HTR-8/SVneo (cell line): ENCODE measurements around the gene OTUD5.

ENCODE experiments used
- DNase-seq: peaks from one replicate; pipeline ENCODE4 v3.0.0; 2011; ENCODE audit warnings: low spot score, mixed read lengths; ENCODE audit not compliant: insufficient read length
- FAIRE-seq: peaks from 2 replicates; lab custom pipeline; 2011; peaks lifted over from hg19 to GRCh38; lab: Jason Lieb, UNC

The OTUD5 gene

GRCh38 chrX:48913605-48914366, 43.6 kb downstream of the OTUD5 start:
- DNase-seq (no peak), FAIRE-seq (no peak)

DNA sequence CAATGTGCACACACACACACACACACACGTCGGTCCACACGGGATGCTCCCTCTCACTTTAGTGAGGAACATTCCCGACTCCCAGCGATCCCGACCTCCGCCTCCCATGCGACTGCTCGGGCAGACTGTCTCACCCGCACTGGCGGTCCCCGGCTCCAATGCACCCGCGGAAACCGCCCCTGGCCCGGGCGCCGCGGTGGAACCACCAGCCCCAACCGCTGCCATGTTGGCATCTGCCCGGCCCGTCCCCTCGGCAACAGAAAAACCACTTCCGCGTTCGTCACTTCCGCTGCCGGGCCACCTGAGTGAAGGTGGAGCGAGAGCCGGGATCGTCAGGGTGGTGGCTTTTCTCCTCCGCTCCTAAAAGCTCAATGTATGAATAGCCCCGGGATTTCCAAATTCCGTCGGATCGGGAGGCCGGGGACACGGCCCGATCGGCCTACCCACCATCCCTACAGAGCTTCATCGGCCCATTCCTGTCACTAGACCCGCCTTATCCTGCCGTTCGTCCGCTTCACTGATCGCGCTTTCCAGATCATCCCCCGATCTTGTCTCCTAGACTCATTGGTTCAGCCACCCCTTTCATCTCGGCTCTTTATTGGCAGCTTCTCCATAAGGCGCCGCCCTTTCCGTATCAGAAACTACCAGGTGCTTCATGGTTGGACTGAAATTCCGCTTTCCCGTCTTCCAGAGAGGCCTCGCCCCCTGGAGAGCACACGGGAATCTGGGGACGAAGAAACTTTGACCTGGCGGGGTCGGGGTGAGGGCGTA, 45.8 kb downstream of the OTUD5 start, which contains the start of gene SLC35A2:
SLC35A2 (minus strand) TSS at position 235 of the 771 bp plus-strand sequence; CDS start at position 225, 10 bp downstream.
- FAIRE-seq (no peak), DNase-seq (peak; percentile 55)

GRCh38 chrX:48910926-48911411, 46.4 kb downstream of the OTUD5 start:
- no peak for FAIRE-seq

DNA sequence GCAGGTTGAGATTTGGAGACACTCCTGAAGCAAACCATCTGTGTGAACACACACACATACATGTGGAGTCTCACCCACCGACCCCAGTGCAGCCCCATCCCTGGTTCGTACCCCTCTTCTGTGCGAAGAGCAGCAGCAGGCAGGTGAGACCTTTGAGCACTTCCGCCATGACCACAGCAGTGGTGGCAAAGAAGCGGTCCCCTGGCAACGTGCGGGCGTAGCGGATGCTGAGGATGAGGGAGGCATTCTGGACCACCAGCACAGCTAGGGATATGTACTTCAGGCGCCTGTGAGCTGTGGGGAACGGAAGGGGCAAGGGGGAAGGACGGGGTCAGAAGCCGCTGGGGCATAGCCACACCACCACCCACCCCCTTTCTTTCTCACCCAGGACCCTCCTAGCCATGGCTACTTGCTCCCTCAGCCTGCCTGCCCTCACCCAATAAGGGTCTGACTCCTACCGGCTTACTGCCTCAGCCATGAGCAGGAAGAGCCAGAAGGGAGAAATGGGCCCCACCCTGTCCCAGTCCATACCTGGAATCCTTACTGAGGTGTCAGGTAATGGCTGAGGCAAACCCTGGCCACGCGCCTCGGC, 47.6 kb downstream of the OTUD5 start:
- no peak for FAIRE-seq
- no peak for DNase-seq

More at GRCh38 chrX:48910926-48911411, 46.4 kb downstream of the OTUD5 start:
- no peak for DNase-seq

- FAIRE-seq (no peak), DNase-seq (no peak)
Measured at GRCh38 chrX:48908600-48908999, 48.8 kb downstream of the OTUD5 start.

GRCh38 chrX:48905090-48905790, 52.2 kb downstream of the OTUD5 start:
- FAIRE-seq (no peak), DNase-seq (no peak)

GRCh38 chrX:48904626-48905025, 52.8 kb downstream of the OTUD5 start:
- DNase-seq (no peak), FAIRE-seq (no peak)

- DNase-seq: no peak
- no peak for FAIRE-seq
Measured at GRCh38 chrX:48904180-48904579, 53.2 kb downstream of the OTUD5 start.

DNA sequence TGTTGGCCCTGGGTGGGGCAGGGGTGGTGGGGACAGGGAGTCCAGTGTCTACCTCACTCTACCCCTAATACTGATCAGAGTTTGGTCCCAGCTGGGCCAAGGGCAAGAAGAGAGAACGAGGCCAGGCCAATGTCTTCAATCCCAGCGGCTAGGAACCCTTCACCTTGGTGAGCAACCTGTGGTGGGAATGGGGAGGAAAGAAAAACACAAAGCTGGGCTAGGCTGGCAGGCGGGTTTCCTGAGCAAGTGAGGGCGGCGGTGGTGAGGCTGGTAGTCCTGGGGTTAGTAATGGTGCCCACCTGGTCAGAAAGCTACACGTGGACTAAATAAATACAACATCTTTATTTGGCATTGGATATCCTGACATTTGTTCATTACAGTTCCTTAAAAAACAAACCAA, 54.1 kb downstream of the OTUD5 start:
- FAIRE-seq: no peak
- no peak for DNase-seq

GRCh38 chrX:48902776-48903175, 54.6 kb downstream of the OTUD5 start:
- DNase-seq (no peak), FAIRE-seq (no peak)

GRCh38 chrX:48902135-48902534, 55.3 kb downstream of the OTUD5 start:
- FAIRE-seq: no peak

GRCh38 chrX:48901069-48901468, 56.3 kb downstream of the OTUD5 start:
- no peak for DNase-seq
- FAIRE-seq: no peak

More at GRCh38 chrX:48902135-48902534, 55.3 kb downstream of the OTUD5 start:
- DNase-seq: no peak

DNA sequence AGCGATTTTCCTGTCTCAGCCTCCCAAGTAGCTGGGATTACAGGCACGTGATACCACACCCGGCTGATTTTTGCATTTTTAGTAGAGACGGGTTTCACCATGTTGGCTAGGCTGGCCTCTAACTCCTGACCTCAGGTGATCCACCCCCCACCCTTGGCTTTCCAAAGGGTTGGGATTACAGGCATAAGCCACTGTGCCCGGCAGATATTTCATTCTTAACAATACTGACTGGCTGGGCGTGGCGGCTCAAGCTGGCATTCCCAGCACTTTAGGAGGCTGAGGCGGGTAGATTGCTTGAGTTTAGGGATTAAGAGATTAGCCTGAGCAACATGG, 58.4 kb downstream of the OTUD5 start:
- FAIRE-seq (no peak), DNase-seq (no peak)

- DNase-seq (peak; percentile 80), FAIRE-seq (peak; percentile 95)
Measured at GRCh38 chrX:48897625-48898306, 59.6 kb downstream of the OTUD5 start, which contains the start of the genes PQBP1 and TIMM17B. TSS of gene PQBP1 (plus strand) at chrX:48897930. CDS start at chrX:48898510, 580 bp downstream. TSS of gene TIMM17B (minus strand) at chrX:48897768. CDS start at chrX:48897749, 19 bp downstream.

DNA sequence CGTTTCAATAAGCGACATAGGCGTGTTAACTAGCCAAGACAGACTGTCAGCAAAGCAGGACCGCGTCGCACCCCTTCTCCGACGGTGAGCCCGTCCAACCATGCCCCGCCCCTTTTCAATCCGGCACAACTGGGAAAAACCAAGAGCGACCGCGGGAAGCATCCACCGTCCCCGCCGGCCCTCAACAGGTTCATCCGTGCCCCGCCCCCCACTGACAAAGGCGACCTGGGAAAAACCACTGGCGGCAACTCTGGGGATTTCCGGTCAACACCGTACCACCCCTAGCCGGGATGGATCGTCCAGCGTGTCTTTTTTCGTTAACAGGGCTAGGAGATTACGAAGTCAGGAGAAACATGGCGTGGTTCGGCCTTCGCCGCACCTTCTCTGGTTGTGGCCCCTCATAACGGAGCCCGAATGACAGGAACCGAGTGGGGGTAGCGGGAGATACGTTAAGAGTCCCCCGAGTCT, 60.2 kb downstream of the OTUD5 start:
- FAIRE-seq (no peak), DNase-seq (peak; percentile 41)

GRCh38 chrX:48896611-48897011, 60.8 kb downstream of the OTUD5 start:
- no peak for FAIRE-seq
- no peak for DNase-seq

DNA sequence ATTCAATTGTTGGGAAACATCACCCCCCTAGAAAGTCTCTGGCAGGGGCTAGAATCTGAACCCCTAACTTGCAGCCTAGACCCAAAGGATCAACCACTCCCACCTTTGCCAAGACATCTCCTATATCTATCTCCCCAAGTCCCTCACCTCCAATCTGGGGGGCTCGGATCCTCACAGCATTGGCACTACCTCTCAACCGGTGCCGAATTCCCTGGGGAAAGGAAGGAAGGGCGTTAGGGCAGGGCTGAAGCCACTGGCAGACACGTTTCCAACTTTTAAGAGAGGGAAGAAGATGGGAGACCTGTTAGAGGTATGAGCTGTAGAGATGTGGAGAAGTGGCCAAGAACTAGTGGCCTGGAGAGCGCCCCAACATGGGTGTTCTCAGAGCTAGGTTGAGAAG, 62.5 kb downstream of the OTUD5 start:
- FAIRE-seq (no peak), DNase-seq (no peak)

GRCh38 chrX:48893556-48894348, 63.7 kb downstream of the OTUD5 start:
- DNase-seq: no peak
- no peak for FAIRE-seq

GRCh38 chrX:48892896-48893295, 64.5 kb downstream of the OTUD5 start:
- FAIRE-seq: no peak
- no peak for DNase-seq
